ENCODE measurements around the gene USP28.

DNA sequence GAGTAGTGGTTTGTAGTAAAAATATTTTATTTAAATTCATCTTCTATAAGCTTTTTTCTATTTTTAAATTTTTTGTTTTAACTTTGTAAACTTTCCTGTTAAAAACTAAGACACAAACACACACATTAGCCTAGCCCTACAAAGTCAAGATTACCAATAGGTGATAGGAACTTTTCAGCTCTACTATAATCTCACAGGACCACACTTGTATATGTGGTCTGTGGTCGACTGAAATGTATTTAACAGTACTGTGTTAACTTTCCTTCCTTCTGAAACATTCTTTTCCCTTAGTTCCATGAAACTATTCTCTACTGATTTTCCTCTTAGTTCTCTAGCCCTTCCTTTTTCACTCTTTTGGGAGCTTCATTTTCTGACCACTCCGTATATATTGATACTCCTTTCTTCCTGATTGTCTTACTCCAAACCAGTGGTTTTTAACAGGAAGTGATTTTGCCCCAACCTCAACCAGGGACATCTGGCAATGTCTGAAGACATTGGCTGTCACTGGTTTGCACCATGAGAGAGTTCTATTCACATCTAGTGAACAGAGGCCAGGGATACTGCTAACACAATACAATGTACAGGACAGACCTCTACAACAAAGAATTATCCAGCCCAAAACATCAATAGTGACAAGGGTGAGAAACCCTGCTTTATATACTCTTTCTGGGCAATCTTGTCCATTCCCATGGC is 110.7 kb downstream of the USP28 start:
- TF ChIP-seq, protein P1, sequence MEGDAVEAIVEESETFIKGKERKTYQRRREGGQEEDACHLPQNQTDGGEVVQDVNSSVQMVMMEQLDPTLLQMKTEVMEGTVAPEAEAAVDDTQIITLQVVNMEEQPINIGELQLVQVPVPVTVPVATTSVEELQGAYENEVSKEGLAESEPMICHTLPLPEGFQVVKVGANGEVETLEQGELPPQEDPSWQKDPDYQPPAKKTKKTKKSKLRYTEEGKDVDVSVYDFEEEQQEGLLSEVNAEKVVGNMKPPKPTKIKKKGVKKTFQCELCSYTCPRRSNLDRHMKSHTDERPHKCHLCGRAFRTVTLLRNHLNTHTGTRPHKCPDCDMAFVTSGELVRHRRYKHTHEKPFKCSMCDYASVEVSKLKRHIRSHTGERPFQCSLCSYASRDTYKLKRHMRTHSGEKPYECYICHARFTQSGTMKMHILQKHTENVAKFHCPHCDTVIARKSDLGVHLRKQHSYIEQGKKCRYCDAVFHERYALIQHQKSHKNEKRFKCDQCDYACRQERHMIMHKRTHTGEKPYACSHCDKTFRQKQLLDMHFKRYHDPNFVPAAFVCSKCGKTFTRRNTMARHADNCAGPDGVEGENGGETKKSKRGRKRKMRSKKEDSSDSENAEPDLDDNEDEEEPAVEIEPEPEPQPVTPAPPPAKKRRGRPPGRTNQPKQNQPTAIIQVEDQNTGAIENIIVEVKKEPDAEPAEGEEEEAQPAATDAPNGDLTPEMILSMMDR (IDR thresholded peaks at IDR 0.05; ENCODE audit: insufficient read depth, low read depth, low read length): no peak
- TF ChIP-seq EZH2 (IDR thresholded peaks at IDR 0.05; ENCODE audit: insufficient read depth, low read length): no peak
